Esophagus mucosa (tissue), 1 donor: ENCODE measurements around the gene SLFN5. TPM values are rescaled to one million over a fixed set of nuclear protein-coding genes. Genes with fewer than 3 reads are reported as not detected.
"Not testable (repeated sequence)": the region's sequence is repeated elsewhere in the genome, so short reads cannot be mapped to it uniquely, and the experiment has no call there.

Source experiments
- ATAC-seq: fragments of 200-7000 bp; cut with Tn5 transposase; one replicate; pipeline ENCODE4 v1.9.1; 2020
- total RNA-seq: library from RNA; stranded (reverse); gene quantifications from one replicate; pipeline ENCODE4 v1.2.4, GENCODE V29; 2023
- donor health status: DM: yes; HTN: yes; CAD: no.

The SLFN5 gene
- total RNA-seq, 1 donor from 2014 or later = 25.0 TPM

- ATAC-seq = no peak
These were observed 48.9 kb downstream of the SLFN5 start for GRCh38 chr17:35291802-35292201.

- ATAC-seq = no peak
These were observed 50.4 kb downstream of the SLFN5 start for GRCh38 chr17:35293151-35293847.

- ATAC-seq = no peak
These were observed 51.9 kb downstream of the SLFN5 start for GRCh38 chr17:35294756-35295155.

- no peak for ATAC-seq
These were observed 52.8 kb downstream of the SLFN5 start for GRCh38 chr17:35295686-35296085.

GRCh38 chr17:35297666-35298065 is 54.8 kb downstream of the SLFN5 start:
- ATAC-seq = no peak

GRCh38 chr17:35298639-35299038 is 55.8 kb downstream of the SLFN5 start:
- no peak for ATAC-seq

- ATAC-seq = peak; percentile 92
These were observed 56.3 kb downstream of the SLFN5 start for GRCh38 chr17:35299135-35299534.

- not testable (repeated sequence) for ATAC-seq
These were observed 66.5 kb downstream of the SLFN5 start for GRCh38 chr17:35309345-35309744.

GRCh38 chr17:35312346-35312745 is 69.5 kb downstream of the SLFN5 start:
- ATAC-seq = no peak

- ATAC-seq = peak; percentile 79
These were observed 70.2 kb downstream of the SLFN5 start for GRCh38 chr17:35312790-35313711.

GRCh38 chr17:35313875-35314409 is 71.1 kb downstream of the SLFN5 start:
- ATAC-seq = peak; percentile 30

GRCh38 chr17:35314415-35315216 is 71.7 kb downstream of the SLFN5 start:
- peak; percentile 72 for ATAC-seq

GRCh38 chr17:35315283-35315682 is 72.4 kb downstream of the SLFN5 start:
- ATAC-seq = peak; percentile 83

- ATAC-seq = no peak
These were observed 73.1 kb downstream of the SLFN5 start for GRCh38 chr17:35315971-35316370.

- no peak for ATAC-seq
These were observed 79.9 kb downstream of the SLFN5 start for GRCh38 chr17:35322749-35323148.

Other genes starting within 250 kb of the SLFN5 start
- gene RFFL, start 179.4 kb upstream of the SLFN5 start, total RNA-seq = 46.3 TPM
- gene RAD51D, start 123.2 kb upstream of the SLFN5 start, total RNA-seq = 6.3 TPM
- not detected for gene FNDC8, start 121.5 kb upstream of the SLFN5 start, total RNA-seq
- gene NLE1, start 100.8 kb upstream of the SLFN5 start, total RNA-seq = 14.7 TPM
- not detected for gene UNC45B, start 95.3 kb upstream of the SLFN5 start, total RNA-seq
- gene SLC35G3, start 48.7 kb upstream of the SLFN5 start, total RNA-seq = not detected
- 6.6 TPM for gene SLFN11, start 130.5 kb downstream of the SLFN5 start, total RNA-seq
- gene SLFN12, start 189.4 kb downstream of the SLFN5 start, total RNA-seq = 2.6 TPM
- 7.9 TPM for gene SLFN13, start 205.7 kb downstream of the SLFN5 start, total RNA-seq